Endothelial cell (in vitro differentiated cells): ENCODE data around the gene LUZP4. TPM values are rescaled to one million over a fixed set of nuclear protein-coding genes. Genes with fewer than 3 reads are reported as not detected.
"Not testable (repeated sequence)": the region's sequence is repeated elsewhere in the genome, so short reads cannot be mapped to it uniquely, and the experiment has no call there.

Experiments used
- DNase-seq: peaks from one replicate; pipeline ENCODE4 v3.0.0; 2021; ENCODE audit warnings: low spot score
- H3K27ac Mint-ChIP-seq: one replicate; pipeline ENCODE4 v1.8.0; 2021; ENCODE audit warnings: mixed read lengths, inconsistent platforms; ENCODE audit not compliant: unreplicated experiment
- H3K27me3 Mint-ChIP-seq: one replicate; pipeline ENCODE4 v1.8.0; 2021; ENCODE audit warnings: mild to moderate bottlenecking, moderate library complexity, mixed read lengths, inconsistent platforms; ENCODE audit not compliant: unreplicated experiment
- H3K36me3 Mint-ChIP-seq: one replicate; pipeline ENCODE4 v1.8.0; 2021; ENCODE audit warnings: mild to moderate bottlenecking, low read depth, mixed read lengths, inconsistent platforms; ENCODE audit not compliant: unreplicated experiment
- H3K4me1 Mint-ChIP-seq: one replicate; pipeline ENCODE4 v1.8.0; 2021; ENCODE audit warnings: mild to moderate bottlenecking, mixed read lengths, inconsistent platforms; ENCODE audit not compliant: unreplicated experiment
- H3K4me3 Mint-ChIP-seq: one replicate; pipeline ENCODE4 v1.8.0; 2021; ENCODE audit warnings: mild to moderate bottlenecking, mixed read lengths, inconsistent platforms; ENCODE audit not compliant: unreplicated experiment
- H3K9me3 Mint-ChIP-seq: one replicate; pipeline ENCODE4 v1.8.0; 2021; ENCODE audit warnings: mixed read lengths, inconsistent platforms; ENCODE audit not compliant: unreplicated experiment
- CTCF ChIP-seq: fragments of 200-600 bp; sonication (generic); IDR thresholded peaks from one replicate; pipeline ENCODE4 v1.5.0; 2021; ENCODE audit warnings: antibody characterized with exemption; ENCODE audit not compliant: unreplicated experiment
- total RNA-seq: library from RNA; stranded (reverse); fragmentation: NEBNext Ultra II Directional; extraction: Animal tissue kit (Norgen Biotek cat#: 25700); gene quantifications from one replicate; pipeline ENCODE4 v1.2.1, GENCODE V29; 2021; ENCODE audit not compliant: unreplicated experiment

The LUZP4 gene
- total RNA-seq, 1 donor from 2014 or later: not detected

- no peak overlapping the region for H3K27ac Mint-ChIP-seq
- no peaks in the 10 kb centered on the region for H3K9me3 Mint-ChIP-seq
- no peak for DNase-seq
- TF ChIP-seq CTCF: no peak
- no peak overlapping the region for H3K4me3 Mint-ChIP-seq
- H3K27me3 Mint-ChIP-seq: peaks cover 2% of the 10 kb centered on the region
- no peaks in the 10 kb centered on the region for H3K4me1 Mint-ChIP-seq
- H3K36me3 Mint-ChIP-seq: no peaks in the 10 kb centered on the region
These were observed 28.6 kb downstream of the LUZP4 start for GRCh38 chrX:115318139-115318538.

GRCh38 chrX:115322375-115322774, 32.9 kb downstream of the LUZP4 start:
- Mint-ChIP-seq H3K27ac (no peak overlapping the region), H3K4me1 (no peaks in the 10 kb centered on the region), H3K27me3 (peaks cover 2% of the 10 kb centered on the region), H3K36me3 (no peaks in the 10 kb centered on the region), H3K4me3 (no peak overlapping the region), H3K9me3 (no peaks in the 10 kb centered on the region)
- no peak for DNase-seq
- TF ChIP-seq CTCF: no peak

- Mint-ChIP-seq H3K27me3 (peaks cover 7% of the 10 kb centered on the region), H3K27ac (no peak overlapping the region), H3K4me1 (no peaks in the 10 kb centered on the region)
These were observed 34.7 kb downstream of the LUZP4 start for GRCh38 chrX:115324194-115324593.

GRCh38 chrX:115329282-115329681, 39.8 kb downstream of the LUZP4 start:
- not testable (repeated sequence) for H3K4me1 Mint-ChIP-seq

More at GRCh38 chrX:115324194-115324593, 34.7 kb downstream of the LUZP4 start:
- DNase-seq: no peak
- no peak for TF ChIP-seq CTCF
- Mint-ChIP-seq H3K36me3 (no peaks in the 10 kb centered on the region), H3K9me3 (no peaks in the 10 kb centered on the region), H3K4me3 (no peak overlapping the region)

GRCh38 chrX:115330498-115331168, 41.1 kb downstream of the LUZP4 start:
- Mint-ChIP-seq H3K9me3 (no peaks in the 10 kb centered on the region), H3K4me3 (no peak overlapping the region), H3K27me3 (peaks cover 5% of the 10 kb centered on the region), H3K27ac (no peak overlapping the region), H3K36me3 (no peaks in the 10 kb centered on the region), H3K4me1 (no peaks in the 10 kb centered on the region)
- peak; percentile 19 for DNase-seq
- TF ChIP-seq CTCF: peak; percentile 67

More at GRCh38 chrX:115329282-115329681, 39.8 kb downstream of the LUZP4 start:
- not testable (repeated sequence) for H3K27me3 Mint-ChIP-seq, H3K4me3 Mint-ChIP-seq, DNase-seq, H3K27ac Mint-ChIP-seq, H3K9me3 Mint-ChIP-seq, H3K36me3 Mint-ChIP-seq
